Activated naive CD8-positive, alpha-beta T cell treated with anti-CD3 and anti-CD28 coated beads, Interleukin-2, amount 10 ng/mL, durations not matched to agents 7 days and 5 days (primary cell): ENCODE results near the gene SPRED3. TPM values are rescaled to one million over a fixed set of nuclear protein-coding genes. Genes with fewer than 3 reads are reported as not detected.

Experiments
- ATAC-seq: fragments of 150-1000 bp; cut with Tn5 transposase; one replicate; pipeline ENCODE4 v1.10.0; 2021; ENCODE audit warnings: low read depth, moderate library complexity
- POLR2A ChIA-PET: fragments of 350-600 bp; sonication (Branson Sonifier 250); formaldehyde crosslinking; loops from one replicate; lab custom pipeline; 2021; ENCODE audit warnings: antibody characterized with exemption; lab: Charles Lee
- DNase-seq: peaks from one replicate; pipeline ENCODE4 v3.0.0; 2021
- H3K27ac Mint-ChIP-seq: one replicate; pipeline ENCODE4 v1.8.0; 2022; ENCODE audit warnings: mild to moderate bottlenecking, mixed read lengths
- H3K27me3 Mint-ChIP-seq: one replicate; pipeline ENCODE4 v1.8.0; 2022; ENCODE audit warnings: mild to moderate bottlenecking, moderate library complexity, mixed read lengths
- H3K36me3 Mint-ChIP-seq: one replicate; pipeline ENCODE4 v1.8.0; 2021; ENCODE audit warnings: mild to moderate bottlenecking, mixed read lengths
- H3K4me1 Mint-ChIP-seq: one replicate; pipeline ENCODE4 v1.8.0; 2021; ENCODE audit warnings: mixed read lengths
- H3K4me3 Mint-ChIP-seq: one replicate; pipeline ENCODE4 v1.8.0; 2022; ENCODE audit warnings: mild to moderate bottlenecking, moderate library complexity, mixed read lengths
- H3K9me3 Mint-ChIP-seq: one replicate; pipeline ENCODE4 v1.8.0; 2021; ENCODE audit warnings: mixed read lengths
- total RNA-seq, 2 experiments: library from RNA; stranded (reverse); gene quantifications; one replicate each; pipeline ENCODE4 v1.2.3, GENCODE V29; 2021

The SPRED3 gene
- total RNA-seq, 2 experiments from 2014 or later = 1.8 to 2.6 TPM

DNA sequence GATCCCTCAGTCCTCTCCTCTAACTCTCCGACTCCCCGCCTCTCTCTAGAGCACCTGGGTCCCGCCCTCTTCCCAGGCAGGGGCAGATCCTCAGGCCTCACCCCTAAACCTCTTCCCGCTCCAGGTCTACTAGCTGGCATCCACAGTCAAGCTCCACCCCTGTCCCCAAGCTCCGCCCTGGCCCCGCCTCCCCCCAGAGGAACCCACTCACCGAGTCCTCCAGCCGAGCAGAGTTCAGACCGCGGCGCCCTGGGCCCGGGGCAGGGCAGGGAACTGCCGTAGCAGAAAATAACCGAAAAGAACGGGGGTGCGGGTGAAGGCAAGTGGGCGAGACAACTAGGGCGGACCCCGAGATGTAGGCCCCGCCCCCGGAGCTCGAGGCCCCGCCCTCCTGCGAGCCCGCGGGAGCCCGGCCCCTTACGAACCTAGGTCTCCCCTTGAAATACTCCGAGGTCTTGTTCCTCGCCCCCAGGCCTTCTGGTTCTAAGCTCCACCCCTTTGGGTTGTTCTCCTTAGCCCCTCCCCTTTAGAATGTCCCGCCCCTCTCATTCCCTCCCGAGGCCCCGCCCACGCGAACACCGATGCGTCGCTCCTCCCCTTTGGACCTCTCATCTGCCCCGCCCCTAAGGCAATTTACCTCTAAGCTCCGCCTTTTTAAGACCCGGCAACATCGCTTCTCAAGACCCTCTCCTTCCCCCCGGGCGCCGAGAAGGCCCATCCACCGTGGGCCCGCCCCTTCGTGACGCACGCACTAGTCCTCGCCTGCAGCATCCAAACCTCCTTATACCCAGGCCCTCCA is 748 bp upstream of the SPRED3 start, which contains the start of gene GGN:
Gene GGN (minus strand): TSS at position 485 of the 799 bp plus-strand sequence. CDS start 773 bp downstream, outside the sequence.
- Mint-ChIP-seq H3K9me3 (no peaks in the 10 kb centered on the region), H3K36me3 (peaks cover 14% of the 10 kb centered on the region), H3K4me3 (peak within 1 kb of the TSS; percentile 93), H3K27me3 (peaks cover 38% of the 10 kb centered on the region), H3K27ac (no peak within 1 kb of the TSS), H3K4me1 (peaks cover 11% of the 10 kb centered on the region)
- DNase-seq = peak; percentile 79
- POLR2A ChIA-PET = interaction anchor here (0.6 to 2.1 kb wide), 11 partner anchors 8 to 505 kb away, joined by 3 to 18 read pairs (median 4); partner anchors contain the start of genes ECH1, EIF3K, FAM98C and MAP4K1
- peak; percentile 74 for ATAC-seq

DNA sequence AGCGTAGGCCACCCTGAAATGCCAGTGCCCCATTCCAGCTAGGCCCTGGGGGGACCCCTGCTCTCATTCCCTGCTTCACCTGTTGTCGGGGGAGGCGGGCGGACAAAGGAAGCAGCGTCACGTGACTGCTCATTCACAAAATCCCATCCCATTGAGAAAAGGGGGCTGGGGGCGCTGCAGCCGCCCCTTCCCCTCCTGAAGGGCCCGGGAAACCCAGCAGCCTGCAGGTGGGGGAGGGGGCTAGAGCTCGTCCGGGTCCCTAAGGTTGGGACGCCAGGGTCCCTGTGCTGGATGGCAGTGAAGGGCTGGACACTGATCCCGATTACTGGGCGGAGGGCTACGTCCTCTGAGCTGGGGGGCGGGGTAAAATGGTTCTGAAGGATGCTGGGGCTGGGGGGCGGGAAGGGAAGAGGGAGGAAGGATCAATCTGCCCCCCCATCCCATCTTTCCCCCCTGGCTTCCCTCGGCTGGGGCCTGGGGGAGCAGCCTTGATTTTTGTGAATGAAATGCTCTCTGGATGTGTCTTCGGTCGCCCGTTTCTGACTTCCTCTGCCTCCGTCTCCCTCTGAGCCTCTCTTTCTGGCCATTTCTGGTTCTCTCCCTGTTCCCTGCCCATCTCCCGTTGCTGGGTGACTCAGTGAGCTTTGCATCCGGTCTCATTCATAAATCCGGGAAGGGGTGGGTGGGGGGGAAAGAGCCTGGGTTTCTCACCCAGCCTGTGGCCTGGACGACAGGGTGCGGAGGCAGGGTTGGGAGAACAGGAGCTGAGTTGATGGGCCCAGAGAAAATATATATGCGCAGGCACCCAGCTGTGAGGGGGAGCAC is 816 bp downstream of the SPRED3 start:
- peaks cover 44% of the 10 kb centered on the region for H3K27me3 Mint-ChIP-seq
- no peak for ATAC-seq
- H3K27ac Mint-ChIP-seq = no peak overlapping the region
- POLR2A ChIA-PET = interaction anchor here (0.5 to 1.1 kb wide), 2 partner anchors 15 to 125 kb away, joined by 3 to 5 read pairs; partner anchors contain the start of gene PSMD8
- no peaks in the 10 kb centered on the region for H3K9me3 Mint-ChIP-seq
- H3K36me3 Mint-ChIP-seq = peaks cover 13% of the 10 kb centered on the region
- peaks cover 14% of the 10 kb centered on the region for H3K4me1 Mint-ChIP-seq
- DNase-seq = no peak
- H3K4me3 Mint-ChIP-seq = peak overlapping the region; percentile 15

DNA sequence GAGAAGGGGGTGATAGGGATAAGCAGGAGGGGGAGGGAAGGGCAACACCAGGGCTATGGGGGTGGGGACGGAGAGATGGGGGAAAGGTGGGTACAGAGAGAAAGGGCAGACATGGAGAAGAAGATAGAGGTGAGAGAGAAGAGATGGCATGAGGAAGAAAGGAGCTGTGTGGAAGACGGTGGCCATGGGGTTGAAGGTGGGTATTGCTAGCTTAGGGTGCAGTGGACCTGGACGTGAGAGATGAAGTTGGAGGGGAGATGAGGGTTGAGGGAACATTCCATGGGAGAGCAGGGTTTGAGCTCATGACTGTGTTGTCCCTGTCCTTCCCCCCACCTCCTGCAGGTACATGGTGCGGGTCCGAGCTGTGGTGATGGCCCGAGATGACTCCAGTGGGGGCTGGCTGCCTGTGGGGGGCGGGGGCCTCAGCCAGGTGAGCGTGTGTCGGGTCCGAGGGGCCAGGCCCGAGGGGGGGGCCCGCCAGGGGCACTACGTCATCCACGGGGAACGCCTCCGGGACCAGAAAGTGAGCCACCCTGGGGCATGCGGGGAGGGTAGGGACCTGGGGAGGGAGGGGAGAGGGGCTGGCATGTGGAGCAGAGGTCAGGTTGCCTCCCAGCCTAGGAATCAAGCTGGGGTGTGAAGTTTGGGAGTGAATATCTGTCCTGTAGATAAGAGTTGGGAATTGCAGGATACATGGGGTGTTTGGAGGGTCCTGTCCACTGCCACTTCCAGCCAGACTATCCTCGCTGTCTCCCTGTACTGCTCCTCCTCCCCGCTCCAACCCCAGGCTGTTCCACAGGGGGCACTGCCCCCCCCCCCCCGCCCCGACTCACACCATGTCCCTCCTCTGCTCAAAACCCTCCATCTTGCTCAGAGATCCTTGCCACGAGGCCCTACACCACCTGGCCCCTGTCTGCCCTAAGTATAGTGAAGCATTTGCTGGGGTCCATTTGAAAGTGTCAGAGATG is 1.7 kb downstream of the SPRED3 start:
- DNase-seq = no peak
- no peak overlapping the region for H3K27ac Mint-ChIP-seq
- no peak overlapping the region for H3K4me3 Mint-ChIP-seq
- no peaks in the 10 kb centered on the region for H3K9me3 Mint-ChIP-seq
- peaks cover 44% of the 10 kb centered on the region for H3K27me3 Mint-ChIP-seq
- H3K4me1 Mint-ChIP-seq = peaks cover 17% of the 10 kb centered on the region
- no peak for ATAC-seq
- POLR2A ChIA-PET = interaction anchor here (0.5 to 1.1 kb wide), 2 partner anchors 16 to 124 kb away, joined by 3 to 5 read pairs; partner anchors contain the start of gene PSMD8
- peaks cover 7% of the 10 kb centered on the region for H3K36me3 Mint-ChIP-seq

DNA sequence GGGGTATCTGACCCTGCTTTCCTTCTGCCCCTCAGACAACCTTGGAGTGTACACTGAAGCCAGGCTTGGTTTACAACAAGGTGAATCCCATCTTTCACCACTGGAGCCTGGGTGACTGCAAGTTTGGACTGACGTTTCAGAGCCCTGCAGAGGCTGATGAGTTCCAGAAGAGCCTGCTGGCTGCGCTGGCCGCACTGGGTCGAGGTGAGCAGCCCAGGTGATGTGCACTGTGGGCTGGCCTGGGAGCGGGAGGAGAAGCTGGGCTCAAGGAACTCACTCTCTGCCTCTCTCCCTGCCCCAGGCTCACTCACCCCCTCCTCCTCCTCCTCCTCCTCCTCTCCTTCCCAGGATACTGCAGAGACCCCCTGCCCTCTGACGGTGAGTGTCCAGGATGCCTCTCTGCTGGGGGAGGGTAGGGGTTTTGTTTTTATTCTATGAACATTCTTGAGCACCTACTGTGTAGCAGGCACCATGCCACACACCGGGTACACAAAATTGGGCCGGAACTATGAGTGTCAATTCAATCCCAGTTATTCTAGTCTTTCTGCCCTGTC is 3.5 kb downstream of the SPRED3 start:
- POLR2A ChIA-PET = no interaction called here
- ATAC-seq = no peak
- no peak overlapping the region for H3K4me3 Mint-ChIP-seq
- H3K4me1 Mint-ChIP-seq = peaks cover 25% of the 10 kb centered on the region
- no peak for DNase-seq
- H3K27ac Mint-ChIP-seq = no peak overlapping the region
- no peaks in the 10 kb centered on the region for H3K9me3 Mint-ChIP-seq
- H3K27me3 Mint-ChIP-seq = peaks cover 48% of the 10 kb centered on the region
- peaks cover 7% of the 10 kb centered on the region for H3K36me3 Mint-ChIP-seq

DNA sequence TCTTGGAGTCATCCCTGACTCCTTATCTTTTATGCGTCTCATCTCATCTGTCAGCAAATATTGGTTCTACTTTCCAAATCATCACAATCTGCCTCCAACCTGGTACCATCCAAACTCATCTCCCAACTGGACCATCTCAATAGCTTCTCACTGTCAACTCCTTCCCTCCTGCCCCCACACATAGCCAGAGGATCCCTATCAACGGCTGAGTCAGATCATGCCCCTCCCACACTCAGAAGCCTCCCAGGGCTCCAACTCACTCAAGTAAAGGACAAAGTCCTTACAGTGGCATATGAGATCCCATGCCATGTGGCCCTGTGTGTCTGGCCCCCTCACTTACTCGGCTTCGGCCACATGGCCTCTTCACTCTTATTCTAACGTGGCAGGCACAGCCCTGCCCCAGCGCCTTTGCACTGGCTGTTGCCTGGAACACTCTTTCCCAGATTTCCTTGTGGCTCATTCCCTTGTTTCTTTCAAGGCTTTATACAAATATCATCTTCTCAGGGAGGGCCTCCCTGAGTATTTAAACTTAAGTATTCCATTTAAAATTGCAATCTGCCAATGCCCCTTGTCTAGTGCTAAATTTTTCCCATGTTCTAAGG is 4.3 kb downstream of the SPRED3 start:
- H3K4me1 Mint-ChIP-seq = peaks cover 19% of the 10 kb centered on the region
- no peak for ATAC-seq
- H3K9me3 Mint-ChIP-seq = no peaks in the 10 kb centered on the region
- H3K4me3 Mint-ChIP-seq = no peak overlapping the region
- peaks cover 42% of the 10 kb centered on the region for H3K27me3 Mint-ChIP-seq
- DNase-seq = no peak
- peaks cover 4% of the 10 kb centered on the region for H3K36me3 Mint-ChIP-seq
- POLR2A ChIA-PET = no interaction called here
- H3K27ac Mint-ChIP-seq = no peak overlapping the region

DNA sequence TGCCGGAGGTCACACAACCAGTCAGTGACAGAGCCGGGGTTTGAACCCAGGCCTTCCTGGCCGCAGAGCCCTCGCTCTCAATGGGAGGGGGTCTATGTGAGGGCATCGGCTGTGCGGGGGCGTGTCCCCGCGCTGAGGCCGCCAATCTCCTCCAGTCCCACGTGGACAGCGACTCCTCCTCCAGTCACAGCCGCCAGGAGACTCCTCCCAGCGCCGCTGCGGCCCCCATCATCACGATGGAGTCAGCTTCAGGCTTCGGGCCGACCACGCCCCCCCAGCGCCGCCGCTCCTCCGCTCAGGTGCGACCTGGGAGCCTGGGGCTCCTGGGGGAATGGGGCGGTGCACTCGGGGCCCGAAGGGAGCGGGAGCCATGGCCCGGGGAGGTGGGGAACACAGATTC is 6.0 kb downstream of the SPRED3 start:
- Mint-ChIP-seq H3K9me3 (no peaks in the 10 kb centered on the region), H3K4me3 (peak overlapping the region; percentile 78), H3K27ac (peak overlapping the region; percentile 67), H3K27me3 (peaks cover 38% of the 10 kb centered on the region), H3K4me1 (peaks cover 15% of the 10 kb centered on the region), H3K36me3 (peaks cover 2% of the 10 kb centered on the region)
- POLR2A ChIA-PET = interaction anchor here (0.6 to 2.0 kb wide), 6 partner anchors 8 to 224 kb away, joined by 3 to 6 read pairs (median 5); partner anchors contain the start of genes EIF3K, FAM98C and PSMD8
- DNase-seq (peak; percentile 82), ATAC-seq (peak; percentile 71)

DNA sequence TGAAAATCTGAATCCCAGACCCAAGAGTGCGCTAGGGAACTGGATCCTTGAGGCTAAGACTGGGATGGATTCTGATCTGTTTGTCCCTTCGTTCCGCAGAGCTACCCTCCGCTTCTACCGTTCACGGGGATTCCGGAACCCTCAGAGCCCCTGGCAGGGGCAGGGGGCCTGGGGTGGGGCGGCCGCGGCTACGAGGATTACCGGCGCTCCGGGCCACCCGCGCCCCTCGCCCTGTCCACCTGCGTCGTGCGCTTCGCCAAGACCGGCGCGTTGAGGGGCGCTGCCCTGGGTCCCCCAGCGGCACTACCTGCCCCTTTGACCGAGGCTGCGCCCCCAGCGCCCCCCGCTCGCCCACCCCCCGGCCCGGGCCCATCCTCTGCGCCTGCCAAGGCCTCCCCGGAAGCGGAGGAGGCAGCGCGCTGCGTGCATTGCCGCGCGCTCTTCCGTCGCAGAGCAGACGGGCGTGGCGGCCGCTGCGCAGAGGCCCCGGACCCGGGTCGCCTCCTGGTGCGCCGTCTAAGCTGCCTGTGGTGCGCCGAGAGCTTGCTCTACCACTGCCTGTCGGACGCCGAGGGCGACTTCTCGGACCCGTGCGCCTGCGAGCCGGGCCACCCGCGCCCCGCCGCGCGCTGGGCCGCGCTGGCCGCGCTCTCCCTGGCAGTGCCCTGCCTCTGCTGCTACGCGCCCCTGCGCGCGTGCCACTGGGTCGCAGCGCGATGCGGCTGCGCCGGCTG is 7.1 kb downstream of the SPRED3 start:
- Mint-ChIP-seq H3K36me3 (peaks cover 2% of the 10 kb centered on the region), H3K27ac (peak overlapping the region; percentile 67), H3K4me1 (peaks cover 14% of the 10 kb centered on the region), H3K4me3 (peak overlapping the region; percentile 78), H3K9me3 (no peaks in the 10 kb centered on the region), H3K27me3 (peaks cover 33% of the 10 kb centered on the region)
- ATAC-seq (peak; percentile 87), DNase-seq (peak; percentile 74)
- POLR2A ChIA-PET = interaction anchor here (0.6 to 2.0 kb wide), 8 partner anchors 8 to 844 kb away, joined by 3 to 6 read pairs (median 5); partner anchors contain the start of genes EIF3K, GGN and PSMD8

DNA sequence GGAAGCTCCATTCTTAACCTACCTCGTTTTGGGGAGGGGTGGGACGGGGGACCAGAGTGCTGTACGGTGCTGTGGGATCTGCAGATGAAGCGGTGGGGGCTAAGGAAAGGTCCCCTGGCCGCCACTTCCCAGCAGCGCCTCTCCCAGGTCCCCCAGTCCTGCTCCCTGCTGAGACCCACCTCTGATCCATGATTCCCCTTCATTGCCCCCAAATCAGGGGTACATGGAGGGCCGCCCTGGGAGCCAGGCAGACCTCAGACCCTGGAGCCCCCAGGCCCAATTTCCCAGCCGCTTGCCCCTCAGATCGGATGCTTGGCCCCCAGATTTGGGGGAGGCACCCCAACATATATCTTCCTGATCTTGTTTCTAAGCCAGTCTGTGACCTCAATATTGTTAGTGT is 10.6 kb downstream of the SPRED3 start:
- ATAC-seq (no peak), DNase-seq (no peak)
- Mint-ChIP-seq H3K4me3 (no peak overlapping the region), H3K4me1 (peaks cover 17% of the 10 kb centered on the region), H3K9me3 (no peaks in the 10 kb centered on the region), H3K27me3 (peaks cover 17% of the 10 kb centered on the region), H3K27ac (no peak overlapping the region), H3K36me3 (peaks cover 2% of the 10 kb centered on the region)
- POLR2A ChIA-PET = interaction anchor here (0.6 to 1.8 kb wide), 3 partner anchors 144 to 301 kb away, joined by 3 to 4 read pairs (median 3); partner anchors contain the start of gene EIF3K

DNA sequence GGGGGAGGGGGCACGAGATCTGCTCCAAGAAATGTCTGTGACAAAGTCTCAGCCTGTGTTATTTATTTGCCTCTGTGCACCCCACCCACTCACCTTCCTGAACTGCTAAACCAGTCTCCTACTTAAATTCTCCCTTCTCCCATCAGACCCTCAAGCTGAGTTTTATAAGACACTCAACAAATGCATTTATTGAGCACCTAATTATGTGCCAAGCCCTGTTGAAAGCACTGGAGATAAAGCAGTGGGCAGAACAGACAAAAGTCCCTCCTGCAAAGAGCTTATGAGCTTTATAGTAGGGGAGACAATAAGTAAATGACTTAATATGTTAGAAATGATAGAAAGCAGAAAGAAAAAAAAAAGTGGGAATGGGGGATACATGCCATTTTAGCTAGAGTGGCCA is 11.0 kb downstream of the SPRED3 start:
- DNase-seq = no peak
- no peak overlapping the region for H3K27ac Mint-ChIP-seq

DNA sequence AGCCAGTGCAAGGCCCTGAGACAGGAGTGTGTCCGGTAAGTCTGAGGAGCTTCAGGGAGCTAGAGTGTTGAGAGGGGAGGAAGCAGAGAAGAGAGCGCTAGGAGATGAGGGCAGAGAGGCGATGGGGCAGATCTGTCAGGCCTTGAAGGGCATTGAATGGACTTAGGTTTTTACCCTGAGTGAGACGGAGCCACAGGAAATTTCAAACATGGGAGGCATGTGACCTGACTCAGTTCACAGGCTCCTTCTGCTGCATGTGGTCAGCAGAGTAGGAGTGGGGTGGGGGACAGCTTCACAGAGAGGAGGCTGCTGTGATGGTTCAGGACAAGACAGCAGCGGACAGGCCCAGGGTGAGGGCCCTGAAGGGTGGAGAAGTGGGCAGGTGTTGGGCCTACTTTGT is 11.9 kb downstream of the SPRED3 start:
- DNase-seq (no peak), ATAC-seq (no peak)
- POLR2A ChIA-PET = interaction anchor here (1.2 kb wide), 1 partner anchor 146 kb away, joined by 3 read pairs; no protein-coding TSS in a partner anchor
- peaks cover 15% of the 10 kb centered on the region for H3K27me3 Mint-ChIP-seq
- peaks cover 5% of the 10 kb centered on the region for H3K36me3 Mint-ChIP-seq
- H3K9me3 Mint-ChIP-seq = no peaks in the 10 kb centered on the region
- no peak overlapping the region for H3K4me3 Mint-ChIP-seq
- peak overlapping the region; percentile 17 for H3K27ac Mint-ChIP-seq
- H3K4me1 Mint-ChIP-seq = peaks cover 13% of the 10 kb centered on the region

More for the DNA sequence above, 11.0 kb downstream of the SPRED3 start:
- peaks cover 17% of the 10 kb centered on the region for H3K4me1 Mint-ChIP-seq
- ATAC-seq = no peak
- H3K9me3 Mint-ChIP-seq = no peaks in the 10 kb centered on the region
- H3K4me3 Mint-ChIP-seq = no peak overlapping the region
- H3K36me3 Mint-ChIP-seq = peaks cover 2% of the 10 kb centered on the region
- POLR2A ChIA-PET = interaction anchor here (0.6 to 1.8 kb wide), 3 partner anchors 145 to 300 kb away, joined by 3 to 4 read pairs (median 3); partner anchors contain the start of gene EIF3K
- H3K27me3 Mint-ChIP-seq = peaks cover 15% of the 10 kb centered on the region

DNA sequence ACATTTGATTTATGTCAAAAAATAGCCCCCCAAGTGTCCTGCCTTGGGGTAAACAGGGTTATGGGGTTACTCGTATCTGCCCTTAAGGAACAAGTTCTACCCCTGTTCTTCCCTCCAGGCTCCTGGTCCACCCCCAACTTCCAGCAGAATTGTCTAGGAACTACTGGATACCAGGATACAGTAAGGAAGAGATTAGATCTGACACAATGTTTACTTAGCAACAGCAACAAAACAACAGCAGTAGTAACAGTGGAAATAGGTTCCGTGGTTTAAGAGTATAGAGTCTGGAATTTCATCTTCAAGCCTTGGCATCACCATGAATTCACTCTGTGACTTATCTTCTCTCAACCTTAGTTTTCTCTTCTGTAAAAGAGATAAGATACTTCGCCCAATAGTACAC is 12.7 kb downstream of the SPRED3 start:
- Mint-ChIP-seq H3K27ac (no peak overlapping the region), H3K9me3 (no peaks in the 10 kb centered on the region), H3K4me1 (peaks cover 13% of the 10 kb centered on the region), H3K27me3 (peaks cover 15% of the 10 kb centered on the region), H3K4me3 (no peak overlapping the region), H3K36me3 (peaks cover 6% of the 10 kb centered on the region)
- POLR2A ChIA-PET = interaction anchor here (2.0 to 2.9 kb wide), 2 partner anchors 13 to 27 kb away, joined by 10 to 15 read pairs; partner anchors contain the start of genes GGN, PSMD8 and SPRED3
- no peak for DNase-seq
- ATAC-seq = no peak
